WTC11 (cell line): ENCODE data around the gene CTTN. TPM values are rescaled to one million over a fixed set of nuclear protein-coding genes. Genes with fewer than 3 reads are reported as not detected.

ENCODE experiments used
- ATAC-seq: fragments of 200-7000 bp; cut with Tn5 transposase; 2 replicates; pipeline ENCODE4 v1.10.0; 2021; ENCODE audit warnings: mild to moderate bottlenecking, moderate library complexity
- CTCF ChIA-PET: fragments of 300-600 bp; sonication (Branson Sonifier 250); formaldehyde crosslinking; loops from one replicate; lab custom pipeline; 2021; ENCODE audit warnings: antibody characterized with exemption; lab: Charles Lee
- POLR2A ChIA-PET: fragments of 350-600 bp; sonication (Branson Sonifier 250); formaldehyde crosslinking; loops from one replicate; lab custom pipeline; 2021; ENCODE audit warnings: antibody characterized with exemption; lab: Charles Lee
- DNase-seq: peaks from one replicate; pipeline ENCODE4 v3.0.0; 2021; ENCODE audit warnings: low spot score
- H3K27ac Mint-ChIP-seq: 2 replicates; pipeline ENCODE4 v1.8.0; 2021; ENCODE audit warnings: mixed read lengths
- H3K27me3 Mint-ChIP-seq: 2 replicates; pipeline ENCODE4 v1.8.0; 2021; ENCODE audit warnings: low read depth, mild to moderate bottlenecking, moderate library complexity, mixed read lengths
- H3K36me3 Mint-ChIP-seq: 2 replicates; pipeline ENCODE4 v1.8.0; 2021; ENCODE audit warnings: mixed read lengths
- H3K4me1 Mint-ChIP-seq: 2 replicates; pipeline ENCODE4 v1.8.0; 2022; ENCODE audit warnings: mixed read lengths
- H3K4me3 Mint-ChIP-seq: 2 replicates; pipeline ENCODE4 v1.8.0; 2021; ENCODE audit warnings: mild to moderate bottlenecking, moderate library complexity, mixed read lengths
- H3K9me3 Mint-ChIP-seq: 2 replicates; pipeline ENCODE4 v1.8.0; 2021; ENCODE audit warnings: mixed read lengths
- AFF4 ChIP-seq: sonication (generic); formaldehyde crosslinking; IDR thresholded peaks from 2 replicates; pipeline ENCODE4 v1.8.1; 2023; ENCODE audit warnings: mild to moderate bottlenecking, missing genetic modification reagents, borderline replicate concordance
- ATF1 ChIP-seq: sonication (generic); formaldehyde crosslinking; IDR thresholded peaks from 2 replicates; pipeline ENCODE4 v1.8.1; 2023; ENCODE audit warnings: mild to moderate bottlenecking, moderate library complexity, missing genetic modification reagents
- CTCF ChIP-seq: fragments of 200-600 bp; IDR thresholded peaks from 2 replicates; pipeline ENCODE4 v1.8.0; 2022; ENCODE audit warnings: antibody characterized with exemption
- FOXK1 ChIP-seq: sonication (generic); formaldehyde crosslinking; IDR thresholded peaks from 2 replicates; pipeline ENCODE4 v1.8.0; 2022; ENCODE audit warnings: mild to moderate bottlenecking, moderate library complexity, missing genetic modification reagents
- IRF2 ChIP-seq: sonication (generic); formaldehyde crosslinking; IDR thresholded peaks from 2 replicates; pipeline ENCODE4 v1.8.0; 2022; ENCODE audit warnings: low read depth, missing genetic modification reagents, borderline replicate concordance
- NFYB ChIP-seq: sonication (generic); formaldehyde crosslinking; conservative IDR thresholded peaks from 2 replicates; pipeline ENCODE4 v1.8.0; 2022; ENCODE audit warnings: low read depth, missing genetic modification reagents
- NR2C2 ChIP-seq: sonication (generic); formaldehyde crosslinking; IDR thresholded peaks from 2 replicates; pipeline ENCODE4 v1.8.0; 2022; ENCODE audit warnings: mild to moderate bottlenecking, missing genetic modification reagents
- NR3C1 ChIP-seq: sonication (generic); formaldehyde crosslinking; conservative IDR thresholded peaks from 2 replicates; pipeline ENCODE4 v1.8.1; 2023; ENCODE audit warnings: low read depth, mild to moderate bottlenecking, missing genetic modification reagents
- SMAD3 ChIP-seq: sonication (generic); formaldehyde crosslinking; IDR thresholded peaks from 2 replicates; pipeline ENCODE4 v1.8.0; 2022; ENCODE audit warnings: missing genetic modification reagents, mild to moderate bottlenecking, borderline replicate concordance
- USF1 ChIP-seq: sonication (generic); formaldehyde crosslinking; IDR thresholded peaks from 2 replicates; pipeline ENCODE4 v1.8.0; 2022; ENCODE audit warnings: mild to moderate bottlenecking, missing genetic modification reagents
- ZNF317 ChIP-seq: sonication (generic); formaldehyde crosslinking; IDR thresholded peaks from 2 replicates; pipeline ENCODE4 v1.8.1; 2023; ENCODE audit warnings: low read depth, mild to moderate bottlenecking, moderate library complexity, missing genetic modification reagents, borderline replicate concordance
- total RNA-seq: library from RNA; stranded (reverse); gene quantifications from 3 replicates; pipeline ENCODE4 v1.2.3, GENCODE V29; 2021
- TF ChIP-seq, protein P1 (sequence below): sonication (generic); formaldehyde crosslinking; IDR thresholded peaks from 2 replicates; pipeline ENCODE4 v1.8.1; 2023; ENCODE audit warnings: mild to moderate bottlenecking, missing genetic modification reagents, moderate library complexity

CTTN gene
- total RNA-seq, 1 experiment from 2014 or later = 281 TPM

DNA sequence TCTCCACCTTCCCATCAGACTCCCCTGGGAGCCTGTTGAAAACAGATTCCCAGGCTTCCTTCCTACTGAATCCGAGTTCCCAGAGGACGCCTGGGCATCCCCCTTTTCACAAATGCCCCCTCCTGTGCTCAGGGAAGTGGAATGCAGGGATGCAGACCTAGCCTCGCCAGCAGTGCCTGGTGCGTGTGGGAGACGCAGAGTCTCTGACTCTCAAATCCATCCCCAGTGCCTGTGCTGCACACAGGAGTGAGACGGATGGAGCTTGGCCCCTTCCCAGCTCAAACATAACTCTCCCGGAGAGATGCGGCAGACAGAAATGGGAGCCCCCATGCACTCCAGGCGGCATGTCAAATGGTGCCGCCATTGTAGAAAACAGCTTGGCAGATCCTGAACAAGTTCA lies 62.6 kb downstream of the CTTN start (continued):
- no peak for TF ChIP-seq IRF2
- no peak for TF ChIP-seq ATF1 (CRISPR knock-in tag)
- no peak for TF ChIP-seq ZNF317 (CRISPR knock-in tag)
- TF ChIP-seq FOXK1 (CRISPR knock-in tag) = no peak
- no peak for TF ChIP-seq CTCF
- TF ChIP-seq, protein P1, sequence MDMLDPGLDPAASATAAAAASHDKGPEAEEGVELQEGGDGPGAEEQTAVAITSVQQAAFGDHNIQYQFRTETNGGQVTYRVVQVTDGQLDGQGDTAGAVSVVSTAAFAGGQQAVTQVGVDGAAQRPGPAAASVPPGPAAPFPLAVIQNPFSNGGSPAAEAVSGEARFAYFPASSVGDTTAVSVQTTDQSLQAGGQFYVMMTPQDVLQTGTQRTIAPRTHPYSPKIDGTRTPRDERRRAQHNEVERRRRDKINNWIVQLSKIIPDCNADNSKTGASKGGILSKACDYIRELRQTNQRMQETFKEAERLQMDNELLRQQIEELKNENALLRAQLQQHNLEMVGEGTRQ (CRISPR knock-in tag) = no peak
- TF ChIP-seq USF1 (CRISPR knock-in tag) = no peak
- no peak for TF ChIP-seq NR3C1 (CRISPR knock-in tag)
- TF ChIP-seq AFF4 = no peak
- TF ChIP-seq SMAD3 (CRISPR knock-in tag) = no peak

- no peak for DNase-seq
- Mint-ChIP-seq H3K9me3 (peaks cover 4% of the 10 kb centered on the region), H3K27me3 (peaks cover 3% of the 10 kb centered on the region), H3K4me1 (peaks cover 5% of the 10 kb centered on the region; the same call in 1 of the 2 replicates), H3K27ac (no peak overlapping the region), H3K36me3 (peaks cover 3% of the 10 kb centered on the region; the same call in 1 of the 2 replicates), H3K4me3 (no peak overlapping the region)
- peak; percentile 76 for TF ChIP-seq NFYB (CRISPR knock-in tag)
- TF ChIP-seq USF1 (CRISPR knock-in tag) = peak; percentile 87
- no peak for TF ChIP-seq NR2C2 (CRISPR knock-in tag)
- TF ChIP-seq, protein P1 (CRISPR knock-in tag) = peak; percentile 89
- POLR2A ChIA-PET = no interaction called here
- CTCF ChIA-PET = interaction anchor here (1.1 kb wide), 1 partner anchor 63 kb away, joined by 3 read pairs; no protein-coding TSS in a partner anchor
- peak; percentile 52 for ATAC-seq
Observed at GRCh38 chr11:70462818-70463477, 64.6 kb downstream of the CTTN start.
